ENCODE data around the gene KIRREL2.
"Not testable (repeated sequence)": the region's sequence is repeated elsewhere in the genome, so short reads cannot be mapped to it uniquely, and the experiment has no call there.

KIRREL2 gene

GRCh38 chr19:35899547-35900214, 43.0 kb downstream of the KIRREL2 start:
- peak; percentile 90 for DNase-seq

- no peak for DNase-seq
Observed at GRCh38 chr19:35901055-35901644, 44.4 kb downstream of the KIRREL2 start.

GRCh38 chr19:35901854-35902661, 45.3 kb downstream of the KIRREL2 start, which contains the start of gene HCST:
TSS of gene HCST (plus strand) at chr19:35902529. CDS start at chr19:35902594, 65 bp downstream.
- peak; percentile 53 for DNase-seq

GRCh38 chr19:35902870-35903475, 46.3 kb downstream of the KIRREL2 start:
- DNase-seq: no peak

GRCh38 chr19:35903550-35904179, 47.0 kb downstream of the KIRREL2 start:
- peak; percentile 94 for DNase-seq

GRCh38 chr19:35904311-35905068, 47.8 kb downstream of the KIRREL2 start:
- no peak for DNase-seq

- DNase-seq: no peak
Observed at GRCh38 chr19:35905178-35905727, 48.5 kb downstream of the KIRREL2 start.

- DNase-seq: no peak
Observed at GRCh38 chr19:35907377-35907745, 50.6 kb downstream of the KIRREL2 start.

GRCh38 chr19:35908010-35908441, 51.3 kb downstream of the KIRREL2 start, which contains the start of gene TYROBP:
TSS of gene TYROBP (minus strand) at chr19:35908295. CDS start at chr19:35908228, 67 bp downstream.
- DNase-seq: no peak

GRCh38 chr19:35908973-35909683, 52.4 kb downstream of the KIRREL2 start:
- DNase-seq: peak; percentile 47

GRCh38 chr19:35909684-35910035, 52.9 kb downstream of the KIRREL2 start:
- DNase-seq: no peak

GRCh38 chr19:35910355-35910754, 53.6 kb downstream of the KIRREL2 start:
- not testable (repeated sequence) for DNase-seq

GRCh38 chr19:35911173-35911572, 54.5 kb downstream of the KIRREL2 start:
- DNase-seq: no peak

GRCh38 chr19:35911790-35912189, 55.1 kb downstream of the KIRREL2 start:
- DNase-seq: peak; percentile 51

- DNase-seq: no peak
Observed at GRCh38 chr19:35913589-35913988, 56.9 kb downstream of the KIRREL2 start.

GRCh38 chr19:35915443-35915842, 58.7 kb downstream of the KIRREL2 start:
- DNase-seq: no peak

Data from CD4-positive, alpha-beta T cell treated with Interleukin-6 for 4 hours (primary cell).